EH (cell line): ENCODE measurements around the gene AKAP13.
"Not testable (repeated sequence)": the region's sequence is repeated elsewhere in the genome, so short reads cannot be mapped to it uniquely, and the experiment has no call there.

Experiments used
- DNase-seq: peaks from one replicate; pipeline ENCODE4 v3.0.0-alpha.2; 2015; ENCODE audit warnings: low read depth

The AKAP13 gene

DNA sequence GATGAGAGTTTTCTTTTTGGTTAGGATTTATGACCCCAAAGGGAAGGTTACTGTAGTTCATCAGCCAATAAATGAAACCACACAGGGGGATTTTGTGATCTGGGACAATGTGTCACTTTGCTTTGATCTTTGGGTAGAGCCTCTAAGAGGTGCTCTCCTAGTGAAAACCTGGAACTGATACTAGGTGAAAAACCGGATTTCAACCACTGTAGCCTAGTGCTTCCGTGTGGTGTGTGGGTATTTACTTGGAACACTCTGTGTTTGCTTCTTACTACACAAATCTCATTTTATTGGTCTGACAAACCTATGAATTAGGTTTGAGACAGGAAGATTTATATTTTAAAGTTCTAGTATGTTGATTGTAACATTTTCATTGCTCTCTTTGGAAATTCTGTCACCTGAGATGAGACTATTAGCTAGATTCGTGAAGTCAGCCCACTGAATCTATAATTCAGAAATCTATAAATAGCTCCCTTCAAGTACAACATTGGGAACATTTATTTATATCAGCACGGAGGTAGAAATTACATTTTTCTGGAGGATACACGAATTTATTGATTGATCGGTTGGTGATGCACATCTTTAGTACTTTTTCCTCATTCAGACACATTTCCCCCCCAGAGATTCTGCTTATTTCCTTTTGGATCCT lies 119.8 kb downstream of the AKAP13 start:
- no peak for DNase-seq

DNA sequence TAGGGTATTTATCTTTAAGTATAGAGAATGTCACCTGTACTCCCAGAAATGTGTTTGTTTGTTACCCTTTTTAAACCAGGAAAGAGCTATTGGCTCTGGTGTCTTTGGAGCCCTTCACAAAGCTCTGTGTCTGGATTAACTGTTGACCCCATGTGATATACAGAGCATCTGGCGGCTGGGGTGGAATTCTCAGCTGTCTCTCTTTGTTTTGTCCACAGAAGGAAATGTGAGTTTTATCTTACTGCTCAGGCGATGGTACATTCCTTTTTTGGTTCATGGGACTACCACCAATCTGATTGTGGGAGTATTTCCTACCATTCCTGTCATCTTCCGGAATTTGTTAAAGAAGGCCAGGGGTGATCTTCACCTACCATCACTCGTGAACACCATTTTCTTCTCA lies 120.3 kb downstream of the AKAP13 start:
- peak; percentile 19 for DNase-seq

DNA sequence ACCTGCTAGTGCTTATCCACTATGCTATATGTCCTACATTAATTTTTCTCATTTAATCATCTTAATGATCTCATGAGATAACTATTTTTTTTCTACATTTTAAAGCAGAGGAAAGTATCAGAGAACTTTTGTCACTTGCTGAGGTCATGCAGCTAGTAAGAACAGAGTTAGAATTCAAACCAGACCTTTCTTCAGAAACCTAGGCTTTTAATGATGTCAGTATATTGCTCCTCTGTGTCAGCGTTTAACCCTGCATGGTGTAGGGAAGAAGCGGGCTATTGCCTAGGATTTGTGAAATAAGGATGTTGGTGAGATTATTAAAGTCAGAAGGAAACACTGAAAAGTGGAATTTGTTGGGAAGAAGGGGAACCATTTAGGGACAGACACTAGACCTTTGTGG lies 121.2 kb downstream of the AKAP13 start:
- no peak for DNase-seq

DNA sequence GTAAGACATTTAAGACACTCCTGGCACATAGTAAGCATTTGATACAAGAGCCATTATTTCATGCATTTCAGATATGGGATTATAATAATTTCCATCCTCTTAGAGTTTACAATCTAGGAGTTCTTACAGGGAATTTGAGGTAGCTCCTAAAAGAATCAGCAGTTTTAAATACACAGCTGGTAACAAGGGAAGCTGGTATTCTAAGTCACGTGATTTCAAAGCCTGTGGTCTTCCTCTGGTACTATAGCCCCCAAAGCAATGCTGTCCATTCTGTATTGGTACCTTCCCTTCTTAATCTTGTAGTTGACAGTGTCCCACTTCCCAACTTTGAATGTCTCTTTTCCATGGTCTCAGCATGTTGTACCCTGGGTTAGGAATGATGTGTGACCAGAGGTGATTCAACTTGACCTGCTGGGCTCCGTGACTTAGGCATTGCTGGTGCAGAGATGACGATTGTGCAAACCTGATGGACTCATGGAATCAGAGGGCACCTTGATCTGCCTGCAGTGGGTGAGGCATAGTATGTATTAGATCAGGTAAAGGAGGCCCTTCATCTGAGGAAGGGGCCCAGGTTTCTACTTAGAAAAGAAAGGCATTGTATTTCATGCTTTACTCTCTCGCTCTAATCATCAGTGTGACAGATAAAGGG lies 122.9 kb downstream of the AKAP13 start:
- DNase-seq: no peak

DNA sequence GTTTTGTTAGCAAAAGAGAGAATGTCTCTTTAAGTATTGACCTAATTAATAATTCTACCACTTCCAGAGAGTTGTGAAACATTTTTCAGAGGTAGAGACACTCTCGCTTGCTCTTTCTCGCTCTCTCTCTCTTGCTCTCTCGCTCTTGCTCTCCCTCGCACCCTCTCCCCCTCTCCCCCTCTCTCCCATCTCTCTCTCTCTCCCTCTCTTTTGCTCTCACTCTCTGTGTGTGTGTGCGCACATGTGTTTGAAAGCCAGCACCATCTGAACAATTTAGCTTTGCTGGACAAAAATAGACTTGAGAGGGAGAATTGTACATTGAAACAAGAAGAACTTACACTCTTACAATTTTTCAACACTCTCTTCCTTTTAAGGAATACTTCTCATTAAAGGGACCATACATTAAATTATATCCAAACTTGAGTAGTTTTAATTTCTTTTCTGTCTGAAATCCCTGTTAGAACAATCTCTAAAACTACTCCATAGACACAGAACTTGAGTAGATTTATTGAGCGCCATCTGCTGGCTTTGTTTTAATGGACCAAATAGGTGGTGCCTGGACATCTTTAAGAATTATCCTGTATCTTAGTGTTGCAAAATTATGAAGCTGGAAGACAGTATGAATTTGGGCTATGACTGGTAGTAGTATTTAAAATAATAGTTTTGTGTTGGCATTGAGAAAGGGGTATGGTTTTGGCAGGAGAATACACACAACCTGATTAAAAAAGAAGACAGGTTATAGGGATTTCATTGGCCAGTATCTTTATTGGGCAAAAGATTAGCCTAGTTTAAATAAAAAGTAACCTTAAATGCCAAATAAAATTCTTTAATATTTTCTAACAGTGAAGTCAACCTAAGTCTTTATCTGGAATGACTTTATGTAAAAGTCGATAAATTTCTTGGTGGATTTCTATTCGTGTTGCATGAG lies 124.6 kb downstream of the AKAP13 start:
- DNase-seq: peak; percentile 72

DNA sequence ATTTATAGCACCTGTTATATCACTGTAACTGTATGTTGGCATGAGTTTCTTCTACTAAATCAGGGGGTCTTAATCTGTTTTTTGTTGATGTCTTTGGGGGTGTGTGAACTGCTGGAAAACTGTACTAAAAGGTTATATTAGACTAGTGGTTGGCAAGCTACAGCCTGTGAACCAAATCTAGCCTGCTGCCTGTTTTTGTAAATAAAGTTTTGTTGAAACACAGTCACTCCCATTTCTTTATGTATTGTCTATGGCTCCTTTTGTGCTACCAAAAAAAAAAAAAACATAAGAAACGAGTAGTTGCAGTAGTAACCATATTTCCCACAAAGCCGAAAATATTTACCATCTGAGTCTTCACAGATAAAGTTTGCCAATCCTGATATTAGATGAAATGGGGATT lies 126.7 kb downstream of the AKAP13 start:
- no peak for DNase-seq

DNA sequence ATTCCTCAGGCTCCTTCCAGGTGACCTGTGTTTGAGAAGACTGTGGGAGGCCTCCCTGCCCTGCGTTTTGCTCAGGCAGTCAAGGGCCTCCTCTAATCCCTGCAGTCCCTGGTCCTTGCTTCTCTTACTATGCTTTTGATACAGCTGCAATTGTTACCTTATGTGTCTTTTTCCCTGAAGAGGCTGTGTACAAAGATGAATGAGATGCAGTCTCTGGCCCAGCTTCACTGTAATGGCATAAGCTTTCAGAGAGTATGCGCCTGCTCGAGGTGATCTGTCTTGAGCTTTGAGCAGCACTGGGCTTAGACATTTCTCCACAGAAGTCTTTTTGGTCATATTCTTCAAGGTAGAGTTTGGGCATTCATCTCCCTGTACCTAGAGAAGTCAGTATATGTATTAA lies 129.6 kb downstream of the AKAP13 start:
- no peak for DNase-seq

DNA sequence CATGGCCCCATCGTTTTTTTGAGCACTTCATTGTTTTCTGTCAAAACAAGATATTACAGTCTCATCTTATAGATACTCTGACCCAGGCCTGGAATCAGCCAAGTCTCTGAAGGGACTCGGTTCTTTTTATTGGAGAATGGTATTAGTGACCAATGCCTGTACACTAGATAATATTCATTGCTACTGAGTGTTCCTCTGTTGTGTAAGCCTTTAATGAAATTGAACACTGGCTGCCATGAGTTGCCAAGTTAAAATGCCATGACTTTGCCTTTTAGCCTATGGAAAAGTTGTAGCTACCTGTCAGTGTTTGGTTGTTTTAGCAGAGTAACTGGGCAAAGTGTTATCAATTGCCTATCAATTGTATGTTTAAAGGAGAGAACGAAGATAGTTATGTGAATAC lies 134.0 kb downstream of the AKAP13 start:
- no peak for DNase-seq

DNA sequence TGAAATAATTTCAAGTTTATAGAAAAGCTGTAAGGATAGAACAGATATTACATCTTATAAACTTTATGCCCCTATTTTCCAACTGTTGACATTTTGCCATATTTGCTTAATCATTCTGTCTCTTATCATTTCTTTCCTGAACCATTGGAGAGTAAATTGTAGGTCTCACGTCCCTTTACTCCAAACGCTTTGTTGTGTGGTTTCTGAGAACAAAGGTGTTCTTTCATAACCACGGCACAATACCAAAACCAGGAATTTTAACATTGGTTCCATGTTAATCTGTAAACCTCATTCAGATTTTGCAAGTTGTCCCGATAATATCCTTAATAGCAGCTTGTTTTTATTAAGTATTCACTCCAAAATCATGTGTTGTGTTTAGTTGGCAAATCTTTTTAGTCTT lies 134.8 kb downstream of the AKAP13 start:
- no peak for DNase-seq

DNA sequence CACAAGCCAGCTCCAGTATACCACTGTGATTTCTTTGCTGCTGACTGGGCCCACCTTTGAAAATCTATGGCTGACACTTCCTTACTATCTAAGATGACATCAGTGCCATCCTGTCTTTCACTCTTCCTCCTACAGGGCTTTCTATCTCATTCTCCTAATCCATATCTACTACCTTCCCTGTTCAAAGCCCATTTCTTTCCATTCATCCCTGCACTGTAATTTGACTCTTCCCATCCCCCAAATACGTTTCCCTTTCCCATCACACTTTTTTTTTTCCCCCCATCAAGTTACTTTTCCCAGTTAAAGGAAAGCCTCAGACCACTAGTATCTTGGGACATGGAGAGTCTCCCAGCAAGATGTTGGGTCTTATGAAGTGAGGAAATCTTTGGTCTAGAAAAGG lies 136.7 kb downstream of the AKAP13 start:
- no peak for DNase-seq

DNA sequence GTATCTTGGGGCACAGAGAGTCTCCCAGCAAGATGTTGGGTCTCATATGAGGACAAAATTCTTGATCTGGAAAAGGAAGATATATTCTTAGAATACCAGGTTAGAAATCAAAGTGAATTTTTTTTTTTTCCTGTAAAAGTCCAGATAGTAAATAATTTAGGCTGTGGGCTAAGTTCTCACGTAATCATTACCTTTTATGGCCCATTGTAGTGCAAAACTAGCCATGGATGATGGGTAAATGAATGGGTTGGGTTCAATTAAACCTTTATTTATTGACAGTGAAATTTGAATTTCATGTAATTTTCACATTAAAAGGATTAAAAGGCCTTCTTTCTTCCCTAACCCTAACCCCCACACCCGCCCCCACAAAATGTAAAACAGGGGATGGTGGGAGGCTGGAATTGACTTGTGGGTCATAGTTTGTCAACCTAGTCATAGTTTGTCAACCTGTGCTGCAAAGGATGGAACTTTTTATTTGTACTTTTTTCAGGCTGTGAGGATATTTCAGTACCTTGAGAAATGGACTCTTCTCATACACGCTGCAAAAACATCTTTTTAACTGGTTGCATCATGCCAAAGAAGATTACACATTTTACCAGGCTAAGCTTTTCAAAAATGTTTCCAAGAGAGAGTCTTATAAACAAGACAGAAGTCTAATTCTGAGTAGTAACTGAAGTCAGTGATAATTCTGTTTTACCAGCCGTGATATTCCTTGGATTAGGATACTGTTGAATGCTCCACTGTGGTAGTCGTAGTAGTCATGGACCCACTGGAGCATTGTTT lies 138.8 kb downstream of the AKAP13 start:
- DNase-seq: no peak

DNA sequence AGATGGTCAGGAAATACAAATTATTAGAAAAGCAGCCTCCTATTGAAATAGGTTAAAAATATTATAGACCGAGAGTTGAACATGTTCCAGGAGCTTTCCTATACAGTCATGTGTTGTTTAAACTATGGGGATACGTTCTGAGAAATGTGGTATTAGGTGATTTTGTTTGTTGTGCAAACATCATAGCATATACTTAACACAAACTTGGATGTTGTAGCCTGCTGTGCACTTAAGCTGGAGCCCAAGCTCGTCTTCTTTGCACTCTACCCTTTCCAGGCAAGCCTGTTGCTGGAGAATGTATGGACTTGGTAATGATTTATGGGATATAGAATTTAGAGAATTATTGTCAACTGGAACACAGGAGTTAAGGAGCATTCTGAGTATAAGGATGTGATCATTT lies 140.2 kb downstream of the AKAP13 start:
- DNase-seq: no peak

DNA sequence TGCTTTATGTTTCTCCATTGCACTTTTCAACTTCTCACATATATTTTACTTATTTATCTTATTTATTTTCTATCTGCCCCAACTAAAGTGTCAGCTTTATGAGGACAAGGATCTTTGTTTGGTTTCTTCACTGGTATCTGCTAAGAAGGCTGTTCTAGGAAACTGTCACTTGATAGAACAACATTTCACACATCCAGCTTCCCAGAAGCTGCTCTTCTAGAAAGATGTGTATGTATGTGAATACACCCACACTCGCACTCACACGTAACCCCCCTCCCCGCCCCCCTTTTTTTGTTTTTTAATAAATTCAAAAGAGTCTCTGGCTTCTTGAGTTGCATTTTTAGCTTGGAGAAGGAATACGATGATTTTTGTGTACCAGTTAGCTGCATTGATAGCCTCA lies 143.1 kb downstream of the AKAP13 start:
- no peak for DNase-seq

DNA sequence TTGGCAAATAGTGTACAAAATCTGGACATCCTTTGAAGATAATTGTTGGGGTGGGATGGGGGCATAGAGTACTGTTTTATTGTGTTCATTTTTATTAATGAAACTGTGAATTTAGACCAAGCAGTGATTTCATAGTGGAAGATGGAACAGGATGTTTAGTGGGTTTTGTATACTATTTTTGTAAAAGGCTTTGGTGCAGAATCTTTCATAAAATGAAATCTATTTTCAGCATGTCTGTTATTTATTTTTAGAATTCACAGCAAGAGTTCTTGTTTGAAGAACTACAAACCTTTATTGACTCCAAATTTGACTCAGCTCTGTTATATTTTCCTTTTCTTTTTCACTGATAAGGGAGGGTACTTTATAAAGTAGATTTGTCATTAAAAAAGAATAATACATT lies 145.4 kb downstream of the AKAP13 start:
- DNase-seq: no peak

DNA sequence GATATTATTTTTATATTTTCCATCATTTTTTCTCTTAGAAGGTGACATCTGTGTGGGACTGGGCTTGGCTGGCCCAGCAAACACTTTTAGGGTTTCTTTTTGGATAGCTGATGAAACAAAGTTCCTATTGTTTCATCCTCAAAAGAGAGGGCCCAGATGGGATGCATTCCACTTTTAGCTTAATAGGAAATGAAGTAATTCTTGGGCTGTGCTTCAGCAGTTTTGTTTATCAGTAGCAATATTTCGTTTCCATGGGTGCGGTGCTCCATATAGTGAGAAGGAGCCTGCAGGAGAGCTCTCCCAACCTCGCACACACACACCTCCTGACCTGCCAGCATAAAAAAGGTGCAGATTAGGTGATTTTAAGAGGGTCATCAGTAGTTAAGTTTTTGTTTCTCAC lies 147.5 kb downstream of the AKAP13 start:
- DNase-seq: peak; percentile 85

DNA sequence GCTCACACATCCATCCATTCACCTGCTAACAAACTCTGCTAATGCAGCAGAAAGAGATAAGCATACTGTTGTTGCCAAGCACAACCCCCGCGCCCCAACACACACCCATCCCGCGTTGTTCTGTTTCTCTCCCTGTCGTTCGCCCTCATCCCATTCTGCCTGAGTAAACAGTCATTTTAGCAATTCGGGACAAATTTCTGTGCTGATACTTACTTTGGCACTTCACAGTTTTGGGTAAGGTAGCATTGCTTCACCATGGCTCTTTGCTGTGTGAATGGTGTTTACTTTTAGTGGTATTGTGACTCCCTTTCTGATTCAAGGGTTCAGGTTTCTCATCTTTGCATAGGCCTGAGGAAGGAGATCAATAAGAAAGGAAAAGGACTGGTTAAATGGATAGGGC lies 149.7 kb downstream of the AKAP13 start:
- no peak for DNase-seq

DNA sequence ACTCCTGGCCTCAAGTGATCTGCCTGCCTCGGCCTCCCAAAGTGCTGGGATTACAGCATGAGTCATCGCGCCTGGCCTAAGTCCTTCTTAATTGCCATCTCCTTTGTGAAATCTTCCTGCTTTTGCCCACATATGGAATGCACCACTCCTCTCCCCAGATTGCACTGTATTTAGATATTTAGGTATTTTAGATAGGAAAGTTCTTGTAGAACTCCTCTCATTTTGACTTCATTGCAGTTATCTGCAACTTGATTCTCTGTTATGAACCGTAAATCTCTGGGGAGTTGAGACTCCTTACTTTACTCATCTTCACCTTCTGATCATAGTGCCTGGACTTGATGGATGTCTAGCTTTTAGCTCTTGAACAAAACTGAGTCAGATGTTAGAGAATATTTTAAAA lies 150.7 kb downstream of the AKAP13 start:
- peak; percentile 54 for DNase-seq

DNA sequence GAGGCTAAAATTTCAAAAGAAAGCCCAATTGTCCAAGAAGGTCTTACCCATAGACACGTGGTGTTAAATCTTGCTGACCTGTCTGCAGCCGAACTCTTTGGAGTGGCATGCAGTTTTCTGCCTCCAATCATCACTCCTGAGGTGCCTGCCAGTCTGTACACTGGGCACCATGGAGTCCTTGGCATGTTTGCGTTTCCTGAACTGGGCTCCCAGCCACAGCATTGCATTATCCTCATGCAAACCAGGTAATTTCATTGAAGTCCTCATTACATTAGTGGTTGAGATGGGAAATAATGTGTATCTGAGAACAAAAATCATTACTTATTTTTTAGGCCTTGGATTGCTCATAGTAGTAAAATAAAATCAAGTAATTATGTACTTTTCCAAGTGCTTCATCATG lies 152.3 kb downstream of the AKAP13 start:
- no peak for DNase-seq

DNA sequence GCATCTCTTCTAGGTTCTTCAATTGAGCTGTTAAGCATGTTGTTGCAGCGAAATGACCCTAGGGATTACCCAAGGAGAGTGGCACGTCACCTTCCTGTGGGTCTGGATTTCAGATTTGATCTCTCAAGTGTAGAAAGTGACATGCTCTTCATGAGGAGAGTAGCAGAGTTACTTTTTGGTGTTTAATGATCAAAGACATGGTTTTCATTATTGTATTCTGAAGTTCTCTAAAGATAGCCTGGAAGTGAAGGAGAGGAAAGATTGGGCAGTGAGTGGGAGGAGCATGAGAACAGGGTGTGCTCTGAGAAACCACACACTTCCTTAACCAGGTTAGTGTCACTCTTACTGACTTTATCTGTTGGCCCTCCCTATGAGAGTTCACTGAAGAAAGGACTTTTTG lies 153.6 kb downstream of the AKAP13 start:
- no peak for DNase-seq

DNA sequence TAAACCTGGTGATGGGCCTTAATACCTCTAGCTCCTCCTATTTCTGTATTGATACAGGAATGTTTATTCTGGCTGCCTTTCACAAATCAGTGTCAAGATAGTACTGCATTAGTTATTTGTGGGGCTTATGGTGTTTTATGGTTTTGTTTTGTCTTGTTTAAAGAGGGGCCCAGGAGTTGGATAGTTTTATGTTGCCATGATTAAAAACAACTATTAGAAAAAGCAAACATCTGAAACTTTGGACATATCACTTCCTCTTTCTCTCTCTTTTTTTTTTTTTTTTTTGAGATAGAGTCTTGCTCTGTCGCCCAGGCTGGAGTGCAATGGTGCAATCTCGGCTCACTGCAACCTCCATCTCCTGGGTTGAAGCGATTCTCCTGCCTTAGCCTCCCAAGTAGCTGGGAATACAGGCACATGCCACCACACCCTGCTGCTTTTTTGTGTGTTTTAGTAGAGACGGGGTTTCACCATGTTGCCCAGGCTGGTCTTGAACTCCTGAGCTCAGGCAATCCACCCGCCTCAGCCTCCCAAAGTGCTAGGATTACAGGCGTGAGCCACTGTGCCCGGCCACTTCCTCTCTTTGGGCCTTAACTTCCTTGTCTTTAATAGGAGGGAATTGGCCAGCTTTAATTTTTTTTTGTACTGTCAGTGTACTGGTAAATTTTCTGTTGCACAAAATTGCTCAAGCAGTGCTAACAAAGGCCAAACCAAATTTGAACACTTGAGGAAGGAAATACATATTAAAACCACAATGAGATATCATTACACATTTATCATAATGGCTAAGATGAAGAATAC lies 155.3 kb downstream of the AKAP13 start:
- not testable (repeated sequence) for DNase-seq

DNA sequence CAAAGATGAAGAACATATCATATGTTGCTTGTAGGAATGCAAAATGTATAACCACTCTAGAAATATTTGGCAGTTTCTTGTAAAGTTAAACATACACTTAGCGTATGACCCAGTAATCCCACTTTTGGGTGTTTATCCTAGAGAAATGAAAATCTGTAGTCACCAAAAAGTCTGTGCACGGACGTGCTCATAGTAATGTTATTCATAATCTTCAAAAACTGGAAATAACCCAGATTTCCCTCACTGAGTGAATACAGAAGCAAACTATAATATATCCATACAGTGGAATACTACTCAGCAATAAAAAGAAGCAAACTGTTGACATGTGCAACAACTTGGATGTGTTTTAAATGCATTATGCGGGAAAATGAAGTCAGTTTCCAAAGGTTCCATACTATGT lies 155.9 kb downstream of the AKAP13 start:
- no peak for DNase-seq

DNA sequence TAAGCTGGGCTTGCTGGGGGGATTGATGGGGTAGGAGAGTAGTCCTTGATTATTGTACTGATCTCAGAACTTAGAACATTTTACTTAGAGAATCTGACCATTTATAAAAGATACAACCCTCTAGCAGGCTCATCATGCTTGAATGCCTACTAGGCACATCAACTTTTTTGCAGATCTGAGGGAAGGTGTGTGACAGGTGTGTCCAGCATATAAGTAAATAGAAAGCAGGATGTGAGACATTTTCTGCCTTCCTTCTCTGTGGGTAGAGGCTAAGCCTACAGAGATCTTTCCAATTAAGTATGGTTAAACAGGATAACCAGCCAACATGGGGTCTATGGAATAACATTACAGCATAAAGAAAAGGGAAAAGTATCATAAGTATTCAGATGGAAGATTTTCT lies 159.1 kb downstream of the AKAP13 start:
- DNase-seq: no peak
